ENCODE results near the gene BCAS1. TPM values are rescaled to one million over a fixed set of nuclear protein-coding genes. Genes with fewer than 3 reads are reported as not detected.

The BCAS1 gene
- total RNA-seq, 2 donors from 2014 or later: not detected

DNA sequence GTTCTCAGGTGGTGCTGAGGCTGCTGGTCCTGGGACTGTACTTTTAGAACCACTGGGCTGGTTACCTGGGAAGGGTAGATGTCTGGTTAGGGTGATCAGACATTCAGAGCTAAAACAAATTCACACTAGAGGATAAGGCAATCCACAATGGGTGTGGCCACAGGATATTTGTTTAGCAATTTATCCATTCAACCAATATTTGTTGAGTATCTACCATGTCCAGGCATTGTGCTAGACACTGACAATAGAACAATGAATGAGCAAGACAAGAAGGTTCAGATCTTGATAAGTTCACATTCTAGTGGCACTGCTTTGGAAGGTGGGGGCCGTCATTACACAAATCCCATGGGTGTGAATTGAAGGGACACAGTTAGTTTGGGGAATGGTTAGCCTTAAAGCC, 131.7 kb downstream of the BCAS1 start:
- Histone ChIP-seq H3K4me3 (ENCODE audit: low read length) (no peak overlapping the region), H3K36me3 (ENCODE audit: control insufficient read depth, insufficient read depth, low read length) (no peaks in the 10 kb centered on the region), H3K9me3 (ENCODE audit: control insufficient read depth, low read length) (no peaks in the 10 kb centered on the region), H3K9ac (ENCODE audit: extremely low read depth, low read length, poor library complexity, severe bottlenecking) (no peak overlapping the region), H3K4me1 (ENCODE audit: control insufficient read depth, insufficient read depth, low read length) (peaks cover 32% of the 10 kb centered on the region), H3K27ac (ENCODE audit: low read depth, low read length) (no peak overlapping the region), H3K27me3 (ENCODE audit: control insufficient read depth, insufficient read depth, low read length, poor library complexity, severe bottlenecking) (no peaks in the 10 kb centered on the region)
- Mint-ChIP-seq H3K36me3 (ENCODE audit: low read depth) (no peaks in the 10 kb centered on the region), H3K4me3 (no peak overlapping the region), H3K9me3 (no peaks in the 10 kb centered on the region), H3K27me3 (ENCODE audit: insufficient read depth) (no peaks in the 10 kb centered on the region), H3K27ac (peak overlapping the region; percentile 91), H3K4me1 (peaks cover 79% of the 10 kb centered on the region)
- DNase-seq: no peak
- TF ChIP-seq CTCF (conservative IDR thresholded peaks at IDR 0.05): no peak
- 45 to 67% methylated on average over 1 of the region's 1 CpG for WGBS, 2 experiments (ENCODE audit: insufficient coverage in 1 of 2, insufficient read length in 1 of 2)

GRCh38 chr20:53937929-53938367, 132.4 kb downstream of the BCAS1 start:
- Histone ChIP-seq H3K4me3 (ENCODE audit: low read length) (no peak overlapping the region), H3K27ac (ENCODE audit: low read depth, low read length) (no peak overlapping the region), H3K27me3 (ENCODE audit: control insufficient read depth, insufficient read depth, low read length, poor library complexity, severe bottlenecking) (no peaks in the 10 kb centered on the region), H3K9me3 (ENCODE audit: control insufficient read depth, low read length) (no peaks in the 10 kb centered on the region), H3K36me3 (ENCODE audit: control insufficient read depth, insufficient read depth, low read length) (no peaks in the 10 kb centered on the region), H3K9ac (ENCODE audit: extremely low read depth, low read length, poor library complexity, severe bottlenecking) (no peak overlapping the region), H3K4me1 (ENCODE audit: control insufficient read depth, insufficient read depth, low read length) (peaks cover 32% of the 10 kb centered on the region)
- TF ChIP-seq CTCF (conservative IDR thresholded peaks at IDR 0.05): no peak
- WGBS, 2 experiments (ENCODE audit: insufficient coverage in 1 of 2, insufficient read length in 1 of 2): 82 to 86% methylated on average over 4 to 5 of the region's 5 CpGs
- no peak overlapping the region for H3K4me3 Mint-ChIP-seq
- no peak overlapping the region for H3K27ac Mint-ChIP-seq
- no peak for DNase-seq
- no peaks in the 10 kb centered on the region for H3K36me3 Mint-ChIP-seq (ENCODE audit: low read depth)
- H3K9me3 Mint-ChIP-seq: no peaks in the 10 kb centered on the region
- H3K27me3 Mint-ChIP-seq (ENCODE audit: insufficient read depth): no peaks in the 10 kb centered on the region
- H3K4me1 Mint-ChIP-seq: peaks cover 79% of the 10 kb centered on the region

DNA sequence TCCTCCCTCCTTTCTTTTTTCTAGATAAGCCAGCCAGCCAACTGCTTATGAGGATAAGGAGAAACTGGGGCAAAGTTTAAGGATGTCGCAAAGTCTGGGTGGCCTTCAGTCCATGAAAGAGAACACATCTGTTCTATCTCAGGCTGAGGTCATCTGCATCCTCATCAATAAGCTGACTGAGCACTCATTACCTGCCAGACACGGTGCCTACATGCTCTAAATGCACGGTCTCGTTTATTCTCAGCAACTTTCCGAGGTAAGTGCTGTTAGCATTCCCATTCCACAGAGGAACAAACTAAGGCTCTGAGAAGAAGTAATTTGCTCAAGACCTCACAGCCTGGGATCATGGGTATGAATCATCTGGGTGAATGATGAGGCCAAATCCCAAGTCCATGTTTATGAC, 133.1 kb downstream of the BCAS1 start:
- H3K36me3 Mint-ChIP-seq (ENCODE audit: low read depth): no peaks in the 10 kb centered on the region
- 88 to 96% methylated on average over 5 of the region's 5 CpGs for WGBS, 2 experiments (ENCODE audit: insufficient coverage in 1 of 2, insufficient read length in 1 of 2)
- no peaks in the 10 kb centered on the region for H3K27me3 ChIP-seq (ENCODE audit: control insufficient read depth, insufficient read depth, low read length, poor library complexity, severe bottlenecking)
- H3K4me1 ChIP-seq (ENCODE audit: control insufficient read depth, insufficient read depth, low read length): peaks cover 30% of the 10 kb centered on the region
- no peak overlapping the region for H3K9ac ChIP-seq (ENCODE audit: extremely low read depth, low read length, poor library complexity, severe bottlenecking)
- H3K9me3 ChIP-seq (ENCODE audit: control insufficient read depth, low read length): no peaks in the 10 kb centered on the region
- H3K27ac ChIP-seq (ENCODE audit: low read depth, low read length): no peak overlapping the region
- H3K27ac Mint-ChIP-seq: no peak overlapping the region
- no peaks in the 10 kb centered on the region for H3K27me3 Mint-ChIP-seq (ENCODE audit: insufficient read depth)
- H3K9me3 Mint-ChIP-seq: no peaks in the 10 kb centered on the region
- no peak for TF ChIP-seq CTCF (conservative IDR thresholded peaks at IDR 0.05)
- no peak for DNase-seq
- no peaks in the 10 kb centered on the region for H3K36me3 ChIP-seq (ENCODE audit: control insufficient read depth, insufficient read depth, low read length)
- peaks cover 75% of the 10 kb centered on the region for H3K4me1 Mint-ChIP-seq
- H3K4me3 ChIP-seq (ENCODE audit: low read length): no peak overlapping the region
- H3K4me3 Mint-ChIP-seq: no peak overlapping the region
